GM18873 (cell line): ENCODE measurements around the gene TTYH2.
"Not testable (repeated sequence)": the region's sequence is repeated elsewhere in the genome, so short reads cannot be mapped to it uniquely, and the experiment has no call there.

ENCODE experiments used
- ATAC-seq: cut with Tn5 transposase; IDR thresholded peaks from one replicate; pipeline ENCODE4 v1.9.1; 2021; ENCODE audit warnings: mild to moderate bottlenecking, moderate library complexity, moderate number of reproducible peaks; ENCODE audit not compliant: unreplicated experiment, low FRiP score

TTYH2 gene, protein sequence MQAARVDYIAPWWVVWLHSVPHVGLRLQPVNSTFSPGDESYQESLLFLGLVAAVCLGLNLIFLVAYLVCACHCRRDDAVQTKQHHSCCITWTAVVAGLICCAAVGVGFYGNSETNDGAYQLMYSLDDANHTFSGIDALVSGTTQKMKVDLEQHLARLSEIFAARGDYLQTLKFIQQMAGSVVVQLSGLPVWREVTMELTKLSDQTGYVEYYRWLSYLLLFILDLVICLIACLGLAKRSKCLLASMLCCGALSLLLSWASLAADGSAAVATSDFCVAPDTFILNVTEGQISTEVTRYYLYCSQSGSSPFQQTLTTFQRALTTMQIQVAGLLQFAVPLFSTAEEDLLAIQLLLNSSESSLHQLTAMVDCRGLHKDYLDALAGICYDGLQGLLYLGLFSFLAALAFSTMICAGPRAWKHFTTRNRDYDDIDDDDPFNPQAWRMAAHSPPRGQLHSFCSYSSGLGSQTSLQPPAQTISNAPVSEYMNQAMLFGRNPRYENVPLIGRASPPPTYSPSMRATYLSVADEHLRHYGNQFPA

GRCh38 chr17:74212913-74213791 lies at the start of gene TTYH2:
Gene TTYH2 (plus strand): TSS chr17:74213571. CDS start chr17:74213588, 17 bp downstream.
- ATAC-seq, result peak; percentile 42

GRCh38 chr17:74163836-74164235 lies 49.5 kb upstream of the TTYH2 start:
- no peak for ATAC-seq

DNA sequence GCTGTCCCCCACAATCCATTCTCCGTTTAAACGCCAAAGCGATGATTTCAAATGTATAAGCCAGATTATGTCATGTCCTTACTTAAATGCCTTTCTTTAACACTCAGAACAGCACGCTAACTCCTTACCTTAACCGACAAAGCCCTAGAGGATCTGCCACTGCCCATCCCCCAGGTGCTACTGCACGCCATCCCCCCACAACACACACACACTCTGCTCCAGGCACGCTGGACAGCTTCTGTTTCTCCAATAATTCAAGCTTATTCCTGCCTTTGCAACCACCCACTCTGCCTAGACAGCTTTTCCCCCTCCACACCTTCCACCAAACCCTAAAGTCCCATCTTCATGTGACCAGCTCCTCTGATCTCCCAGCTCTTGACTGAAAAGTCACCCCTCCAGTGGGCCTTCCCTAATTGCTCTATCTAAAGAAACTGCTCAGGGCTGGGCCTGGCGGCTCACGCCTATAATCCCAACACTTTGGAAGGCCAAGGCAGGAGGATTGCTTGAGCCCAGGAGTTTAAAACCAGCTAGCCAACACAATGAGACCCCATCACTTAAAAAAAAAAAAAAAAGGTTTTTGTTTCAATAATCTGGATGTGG lies 48.8 kb upstream of the TTYH2 start:
- no peak for ATAC-seq

DNA sequence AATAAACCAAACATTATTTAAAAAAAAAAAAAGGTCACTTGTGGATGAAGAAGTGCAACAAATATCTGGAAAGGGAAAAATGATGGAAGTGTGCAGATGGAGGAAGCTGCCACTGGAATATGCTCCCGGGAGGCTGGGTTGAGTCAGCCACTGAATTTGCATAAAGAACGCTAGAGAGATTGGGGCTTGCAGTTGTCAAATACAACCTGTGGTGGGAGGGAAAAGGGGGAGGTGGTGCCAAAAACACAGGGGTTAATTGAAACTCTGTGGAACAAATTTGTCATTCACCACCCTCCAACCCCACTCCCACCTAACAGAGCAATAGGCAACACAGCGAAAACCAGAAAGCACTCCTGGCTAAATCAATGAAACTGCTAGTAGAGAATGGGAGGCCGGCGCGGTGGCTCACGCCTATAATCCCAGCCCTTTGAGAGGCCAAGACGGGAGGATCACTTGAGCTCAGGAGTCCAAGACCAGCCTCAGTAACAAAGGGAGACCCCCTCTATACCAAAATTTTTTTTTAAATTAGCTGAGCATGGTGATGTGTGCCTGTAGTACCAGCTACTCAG lies 47.5 kb upstream of the TTYH2 start:
- ATAC-seq, result no peak

- no peak for ATAC-seq
Observed at GRCh38 chr17:74170924-74171323, 42.4 kb upstream of the TTYH2 start.

- no peak for ATAC-seq
Observed at GRCh38 chr17:74172700-74173099, 40.7 kb upstream of the TTYH2 start.

DNA sequence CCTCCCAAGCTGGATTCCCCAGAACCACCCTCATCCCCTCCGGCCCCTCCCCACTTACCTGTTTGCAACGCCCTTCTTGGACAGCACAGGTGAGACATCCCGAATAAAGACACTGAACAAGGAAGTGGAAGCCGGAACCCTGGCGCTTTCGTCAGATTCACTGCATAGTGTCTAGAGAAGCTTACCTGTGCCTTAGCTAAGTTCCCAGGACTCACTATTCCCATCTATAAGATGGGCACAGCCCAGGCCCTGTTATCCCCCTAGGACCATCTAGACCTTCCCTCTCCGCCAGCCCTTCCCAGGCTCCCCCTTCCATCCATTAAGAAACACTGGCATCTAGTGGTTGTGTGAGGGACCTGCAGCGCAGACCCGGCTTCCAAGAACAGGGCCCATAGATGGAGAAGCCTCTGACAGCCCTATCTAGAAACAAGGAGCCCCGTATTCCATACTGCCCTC lies 36.8 kb upstream of the TTYH2 start:
- no peak for ATAC-seq

DNA sequence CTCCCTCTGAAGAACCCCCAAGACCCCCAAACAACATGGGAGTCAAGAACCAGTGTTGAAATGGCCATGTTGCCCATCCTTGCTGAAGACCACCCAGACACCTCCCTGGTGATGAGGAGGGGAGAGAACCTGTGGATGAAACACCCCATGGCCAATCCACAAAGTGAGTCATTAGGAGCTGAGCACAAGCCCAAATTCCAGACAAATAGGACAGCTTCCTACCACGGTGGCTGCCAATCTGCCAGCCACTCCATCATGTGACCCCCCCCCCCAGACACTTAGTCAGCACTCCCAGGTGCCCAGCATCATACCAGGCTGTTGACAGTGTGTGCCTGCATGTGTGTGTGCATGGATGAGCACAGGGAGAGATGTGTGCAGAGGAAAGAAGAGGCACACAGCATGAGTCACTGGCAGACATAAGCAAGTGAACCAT lies 36.3 kb upstream of the TTYH2 start:
- no peak for ATAC-seq

GRCh38 chr17:74179576-74179975 lies 33.8 kb upstream of the TTYH2 start:
- no peak for ATAC-seq

DNA sequence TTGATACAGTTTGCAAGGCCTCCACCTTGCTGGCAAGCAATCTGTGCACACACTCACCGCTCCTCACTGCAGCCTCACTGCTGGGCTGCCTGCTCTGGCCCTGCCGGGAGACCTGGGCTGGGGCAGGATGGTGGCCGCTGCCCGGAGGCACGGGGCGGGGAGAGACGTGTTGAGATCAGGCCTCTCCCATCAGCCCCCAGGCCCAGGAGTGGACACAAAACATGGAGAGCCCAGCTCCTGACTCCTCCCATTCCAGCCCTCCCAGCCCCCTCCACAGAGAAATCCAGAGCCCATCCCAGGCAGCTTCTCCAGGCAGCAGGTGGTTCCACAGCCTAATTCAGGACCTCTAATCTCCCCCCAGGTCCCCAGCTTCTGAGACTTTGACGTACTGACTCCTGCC lies 33.0 kb upstream of the TTYH2 start:
- no peak for ATAC-seq

DNA sequence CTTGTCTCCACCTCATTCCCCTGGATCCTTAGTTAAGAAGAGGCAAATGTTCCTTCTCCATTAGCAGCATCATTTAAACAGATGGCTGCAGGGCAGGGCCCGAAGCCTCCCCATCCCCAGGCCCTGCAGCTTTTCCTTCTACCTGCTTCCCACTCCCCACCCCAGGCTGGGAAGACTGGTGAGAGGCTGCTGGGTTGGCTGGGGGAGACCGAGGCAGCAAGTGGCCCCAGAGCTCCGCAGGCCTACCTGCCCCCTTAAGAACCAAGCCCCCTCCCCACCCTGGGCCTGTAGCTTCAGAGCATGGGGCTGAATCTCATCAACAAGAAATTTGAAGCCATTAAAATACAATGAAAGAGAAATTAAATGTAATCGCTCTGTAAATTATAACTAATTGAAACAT lies 32.0 kb upstream of the TTYH2 start:
- no peak for ATAC-seq

DNA sequence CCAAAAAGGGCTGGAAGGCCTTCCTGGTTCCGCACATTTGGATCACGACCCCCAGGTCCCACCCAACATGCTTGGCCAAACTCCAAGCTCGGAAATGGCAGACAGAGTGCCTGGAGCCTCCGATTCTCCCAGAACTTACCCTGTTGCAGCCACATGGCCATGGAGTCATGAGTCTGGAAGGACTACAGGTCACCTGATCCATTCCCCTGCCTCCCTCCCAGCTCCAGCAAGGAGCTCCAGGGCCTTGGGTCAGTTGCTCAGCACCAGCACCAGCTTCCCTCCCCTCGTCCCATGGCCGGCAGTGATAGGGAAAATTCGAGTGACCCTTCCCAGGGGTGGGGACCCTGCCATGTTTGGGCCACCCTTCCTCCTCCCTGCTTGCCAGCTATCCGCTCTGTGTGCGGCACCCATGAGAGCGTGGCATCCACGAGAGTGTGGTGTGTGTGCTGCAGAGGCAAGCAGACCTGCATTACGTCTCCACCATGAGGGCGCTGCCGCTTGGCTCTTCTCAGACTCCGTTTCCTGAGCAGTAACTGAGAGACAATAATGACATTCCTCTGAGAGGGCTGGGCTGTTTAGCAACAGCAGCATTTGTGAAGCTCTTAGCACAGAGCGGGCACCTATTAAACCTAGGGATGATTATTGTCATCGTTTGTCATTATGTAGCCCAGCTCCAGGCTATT lies 31.2 kb upstream of the TTYH2 start:
- no peak for ATAC-seq

- no peak for ATAC-seq
Observed at GRCh38 chr17:74183411-74183810, 30.0 kb upstream of the TTYH2 start.

DNA sequence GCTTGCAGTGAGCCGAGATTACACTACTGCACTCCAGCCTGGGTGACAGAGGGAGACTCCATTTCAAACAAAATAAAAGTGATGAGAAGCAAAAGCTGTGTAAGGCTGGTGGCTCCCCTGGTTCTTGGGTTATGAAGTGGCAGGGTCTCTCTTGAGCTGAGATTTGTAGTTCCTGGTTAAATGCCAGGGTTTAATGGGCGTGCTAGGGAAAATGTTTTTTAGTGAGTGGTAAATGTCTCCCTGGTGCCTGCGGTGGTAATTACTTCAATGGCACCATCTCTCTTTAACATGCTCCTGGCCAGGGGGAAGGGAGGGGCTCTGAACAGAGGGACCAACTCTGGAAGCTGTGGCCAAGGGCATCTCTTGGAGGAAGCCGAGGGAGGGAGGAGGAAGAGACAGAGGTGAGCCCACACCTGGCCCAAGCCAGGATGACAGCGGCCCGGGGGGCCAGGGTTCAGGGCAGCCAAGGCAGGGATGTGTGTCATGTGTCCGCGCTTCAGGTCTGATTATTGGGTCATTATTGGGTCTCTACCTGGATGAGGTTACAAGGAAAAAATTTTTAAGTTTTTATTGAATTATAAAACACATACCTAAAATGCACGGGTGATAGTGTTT lies 27.7 kb upstream of the TTYH2 start:
- ATAC-seq, result no peak

DNA sequence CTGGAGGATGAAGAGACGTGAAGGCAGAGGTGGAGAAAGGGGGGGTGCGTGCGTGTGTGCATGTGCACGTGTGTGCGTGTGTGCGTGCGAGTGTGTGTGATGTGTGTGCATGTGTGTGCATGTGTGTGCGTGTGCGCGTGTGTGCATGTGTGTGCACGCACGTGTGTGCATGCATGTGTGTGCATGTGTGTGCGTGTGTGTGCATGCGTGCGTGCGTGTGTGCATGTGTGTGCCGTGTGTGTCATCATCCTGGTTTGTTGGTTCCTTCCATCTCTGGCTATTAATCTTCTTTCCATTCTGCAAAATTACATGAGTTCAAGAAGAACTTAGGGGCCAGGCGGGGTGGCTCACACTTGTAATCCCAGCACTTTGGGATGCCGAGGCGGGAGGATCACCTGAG lies 26.9 kb upstream of the TTYH2 start:
- ATAC-seq, result no peak

DNA sequence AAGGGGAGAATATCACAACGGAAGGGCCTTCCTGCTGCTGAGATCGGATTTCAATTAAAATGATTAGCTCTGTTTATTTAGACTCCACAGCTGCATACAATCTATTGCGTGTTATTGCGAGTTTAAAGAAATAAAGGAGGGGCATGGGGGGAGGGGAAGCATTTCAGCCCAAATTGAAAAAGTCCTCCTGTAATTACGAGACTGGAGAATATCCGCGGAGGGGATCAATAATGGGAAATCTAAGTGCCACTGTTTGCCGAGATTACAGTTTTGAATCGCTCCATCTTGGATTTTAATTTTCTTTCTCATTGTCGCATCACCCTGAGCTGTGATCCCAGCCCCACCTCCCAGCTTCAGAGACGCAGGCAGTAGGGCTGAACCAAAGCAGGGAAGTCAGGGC lies 25.6 kb upstream of the TTYH2 start:
- no peak for ATAC-seq

DNA sequence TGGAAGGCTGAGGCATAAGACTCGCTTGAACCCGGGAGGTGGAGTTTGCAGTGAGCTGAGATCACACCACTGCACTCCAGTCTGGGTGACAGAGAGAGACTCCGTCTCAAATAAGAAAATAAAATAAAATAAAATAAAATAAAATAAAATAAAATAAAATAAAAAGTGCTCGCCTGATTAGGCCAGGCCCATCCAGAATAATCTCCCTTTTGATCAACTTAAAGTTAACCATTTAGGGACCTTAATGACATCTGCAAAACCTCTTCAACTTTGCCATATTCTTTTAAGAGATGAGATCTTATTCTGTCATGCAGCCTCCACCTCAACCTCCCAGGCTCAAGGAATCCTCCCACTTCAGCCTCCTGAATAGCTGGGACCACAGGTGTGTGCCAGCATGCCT lies 24.7 kb upstream of the TTYH2 start:
- ATAC-seq, result not testable (repeated sequence)

- ATAC-seq, result peak; percentile 67
Observed at GRCh38 chr17:74190154-74190553, 23.2 kb upstream of the TTYH2 start.

DNA sequence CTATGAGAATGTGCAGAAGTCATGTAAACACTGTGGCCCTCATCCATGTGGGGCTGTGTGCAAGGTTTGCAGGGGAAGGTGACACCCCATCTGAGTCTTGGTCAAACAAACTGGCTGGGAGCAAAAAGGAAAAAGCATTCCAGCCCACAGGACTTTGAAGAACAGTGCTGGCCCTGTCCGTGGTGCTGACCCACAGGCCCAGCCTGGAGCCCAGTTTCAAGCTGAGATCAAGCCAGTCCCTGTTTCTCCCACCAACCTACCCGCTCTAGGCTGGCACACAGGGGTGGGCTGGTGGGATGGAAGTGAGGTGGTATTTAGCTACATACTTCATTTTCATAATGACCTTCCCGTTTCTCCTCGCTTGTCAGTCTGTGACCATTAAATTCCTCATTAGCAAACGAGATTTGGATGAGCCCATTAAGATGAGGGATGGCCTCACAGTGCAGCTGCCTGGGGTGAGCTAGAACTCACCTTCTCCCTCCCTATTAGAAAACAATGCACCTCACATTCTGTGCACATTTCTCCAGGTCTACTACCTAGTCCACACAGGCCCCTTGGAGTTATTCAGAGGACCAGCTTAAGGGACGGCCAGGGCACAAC lies 22.5 kb upstream of the TTYH2 start:
- no peak for ATAC-seq
